Central memory CD8-positive, alpha-beta T cell (primary cell): ENCODE data around the gene TRERF1.

Experiments used
- ATAC-seq: fragments of 150-1000 bp; cut with Tn5 transposase; replicated peaks from 2 replicates; pipeline ENCODE4 v1.10.0; 2022; ENCODE audit warnings: mild to moderate bottlenecking, moderate FRiP score, moderate number of reproducible peaks; ENCODE audit not compliant: poor library complexity, severe bottlenecking; ENCODE audit errors: extremely low read depth
- DNase-seq, 2 donors: peaks; one replicate each; pipeline ENCODE4 v3.0.0; 2021; ENCODE audit warnings: low spot score in 2 of 2
- H3K27ac Mint-ChIP-seq: one replicate; pipeline ENCODE4 v1.8.0; 2022; ENCODE audit warnings: low read depth, mild to moderate bottlenecking, moderate library complexity, mixed read lengths
- H3K27me3 Mint-ChIP-seq: one replicate; pipeline ENCODE4 v1.8.0; 2022; ENCODE audit warnings: mixed read lengths
- H3K36me3 Mint-ChIP-seq: one replicate; pipeline ENCODE4 v1.8.0; 2022; ENCODE audit warnings: mild to moderate bottlenecking, moderate library complexity, mixed read lengths; ENCODE audit not compliant: insufficient read depth
- H3K4me1 Mint-ChIP-seq: one replicate; pipeline ENCODE4 v1.8.0; 2022; ENCODE audit warnings: mixed read lengths
- H3K4me3 Mint-ChIP-seq: one replicate; pipeline ENCODE4 v1.8.0; 2022; ENCODE audit warnings: mild to moderate bottlenecking, moderate library complexity, mixed read lengths
- H3K9me3 Mint-ChIP-seq: one replicate; pipeline ENCODE4 v1.8.0; 2022; ENCODE audit warnings: mixed read lengths

The TRERF1 gene

GRCh38 chr6:42188406-42188805 is 263.3 kb downstream of the TRERF1 start:
- no peaks in the 10 kb centered on the region for H3K27me3 Mint-ChIP-seq
- H3K36me3 Mint-ChIP-seq, result peaks cover 7% of the 10 kb centered on the region
- H3K27ac Mint-ChIP-seq, result no peak overlapping the region
- H3K4me1 Mint-ChIP-seq, result no peaks in the 10 kb centered on the region
- no peaks in the 10 kb centered on the region for H3K9me3 Mint-ChIP-seq
- ATAC-seq (no peak), DNase-seq (no peak)
- H3K4me3 Mint-ChIP-seq, result no peak overlapping the region

GRCh38 chr6:42185597-42185996 is 266.1 kb downstream of the TRERF1 start:
- ATAC-seq (no peak), DNase-seq (no peak)
- no peaks in the 10 kb centered on the region for H3K4me1 Mint-ChIP-seq
- no peaks in the 10 kb centered on the region for H3K27me3 Mint-ChIP-seq
- H3K4me3 Mint-ChIP-seq, result no peak overlapping the region
- H3K36me3 Mint-ChIP-seq, result peaks cover 1% of the 10 kb centered on the region
- no peak overlapping the region for H3K27ac Mint-ChIP-seq
- no peaks in the 10 kb centered on the region for H3K9me3 Mint-ChIP-seq

- Mint-ChIP-seq H3K27me3 (peaks cover 3% of the 10 kb centered on the region), H3K27ac (no peak overlapping the region), H3K4me3 (no peak overlapping the region), H3K9me3 (no peaks in the 10 kb centered on the region), H3K4me1 (no peaks in the 10 kb centered on the region), H3K36me3 (peaks cover 3% of the 10 kb centered on the region)
- DNase-seq (no peak), ATAC-seq (no peak)
These were observed 267.3 kb downstream of the TRERF1 start for GRCh38 chr6:42184475-42184874.

GRCh38 chr6:42182101-42182500 is 269.6 kb downstream of the TRERF1 start:
- H3K4me3 Mint-ChIP-seq, result no peak overlapping the region
- no peak overlapping the region for H3K27ac Mint-ChIP-seq
- peaks cover 3% of the 10 kb centered on the region for H3K36me3 Mint-ChIP-seq
- ATAC-seq (no peak), DNase-seq (no peak)
- H3K4me1 Mint-ChIP-seq, result no peaks in the 10 kb centered on the region
- peaks cover 14% of the 10 kb centered on the region for H3K27me3 Mint-ChIP-seq
- no peaks in the 10 kb centered on the region for H3K9me3 Mint-ChIP-seq

GRCh38 chr6:42179945-42180313 is 271.8 kb downstream of the TRERF1 start:
- no peak overlapping the region for H3K4me3 Mint-ChIP-seq
- H3K9me3 Mint-ChIP-seq, result no peaks in the 10 kb centered on the region
- H3K4me1 Mint-ChIP-seq, result no peaks in the 10 kb centered on the region
- H3K27ac Mint-ChIP-seq, result no peak overlapping the region
- DNase-seq (no peak), ATAC-seq (no peak)
- peaks cover 5% of the 10 kb centered on the region for H3K36me3 Mint-ChIP-seq
- H3K27me3 Mint-ChIP-seq, result peaks cover 23% of the 10 kb centered on the region

GRCh38 chr6:42179261-42179944 is 272.3 kb downstream of the TRERF1 start:
- Mint-ChIP-seq H3K4me1 (no peaks in the 10 kb centered on the region), H3K27me3 (peaks cover 23% of the 10 kb centered on the region), H3K36me3 (peaks cover 5% of the 10 kb centered on the region), H3K9me3 (no peaks in the 10 kb centered on the region), H3K27ac (no peak overlapping the region), H3K4me3 (no peak overlapping the region)
- DNase-seq, result no peak
- no peak for ATAC-seq

- H3K27ac Mint-ChIP-seq, result no peak overlapping the region
- no peaks in the 10 kb centered on the region for H3K4me1 Mint-ChIP-seq
- no peak for ATAC-seq
- DNase-seq, result no peak
- no peaks in the 10 kb centered on the region for H3K9me3 Mint-ChIP-seq
- peaks cover 23% of the 10 kb centered on the region for H3K27me3 Mint-ChIP-seq
- no peak overlapping the region for H3K4me3 Mint-ChIP-seq
- H3K36me3 Mint-ChIP-seq, result peaks cover 3% of the 10 kb centered on the region
These were observed 274.0 kb downstream of the TRERF1 start for GRCh38 chr6:42177514-42178364.

GRCh38 chr6:42176981-42177380 is 274.7 kb downstream of the TRERF1 start:
- no peak for DNase-seq
- Mint-ChIP-seq H3K4me3 (no peak overlapping the region), H3K36me3 (peaks cover 3% of the 10 kb centered on the region), H3K27me3 (peaks cover 23% of the 10 kb centered on the region), H3K4me1 (no peaks in the 10 kb centered on the region), H3K27ac (no peak overlapping the region), H3K9me3 (no peaks in the 10 kb centered on the region)
- ATAC-seq, result no peak

- Mint-ChIP-seq H3K27ac (no peak overlapping the region), H3K36me3 (peaks cover 3% of the 10 kb centered on the region), H3K4me1 (no peaks in the 10 kb centered on the region), H3K4me3 (no peak overlapping the region), H3K9me3 (no peaks in the 10 kb centered on the region), H3K27me3 (peaks cover 23% of the 10 kb centered on the region)
- no peak for ATAC-seq
- no peak for DNase-seq
These were observed 275.9 kb downstream of the TRERF1 start for GRCh38 chr6:42175860-42176259.
